Measurements from ENCODE around the gene MAPKAP1. TPM values are rescaled to one million over a fixed set of nuclear protein-coding genes. Genes with fewer than 3 reads are reported as not detected.

MAPKAP1 gene
- polyA plus RNA-seq, 1 donor from 2014 or later, result 57.5 TPM

DNA sequence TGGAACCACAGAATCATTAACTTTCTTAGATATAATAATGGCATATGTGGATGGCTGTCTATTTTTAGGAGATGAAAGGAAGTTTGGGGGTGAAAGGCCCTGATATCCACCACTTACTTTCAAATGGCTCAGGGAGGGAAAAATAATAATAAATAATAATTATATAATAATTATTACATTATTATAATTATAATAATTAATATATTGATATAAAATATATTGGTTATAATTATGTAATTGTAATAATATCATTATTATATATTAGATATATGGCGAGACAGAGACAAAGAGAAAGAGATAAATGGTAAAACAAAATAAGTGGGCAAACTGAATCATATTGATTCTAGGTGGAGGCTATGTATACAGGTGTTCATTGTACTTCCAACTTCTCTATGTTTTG is 308.8 kb downstream of the MAPKAP1 start:
- Histone ChIP-seq H3K36me3 (ENCODE audit: insufficient read depth, low read length) (no peaks in the 10 kb centered on the region), H3K4me3 (ENCODE audit: low read length) (no peak overlapping the region), H3K9ac (ENCODE audit: low read length) (no peak overlapping the region), H3K9me2 (ENCODE audit: insufficient read depth, low read length) (no peaks in the 10 kb centered on the region), H3K27me3 (ENCODE audit: insufficient read depth, low read depth, low read length) (no peaks in the 10 kb centered on the region), H3K9me3 (ENCODE audit: low read length) (no peaks in the 10 kb centered on the region), H3K4me2 (ENCODE audit: low read length) (no peak overlapping the region), H3K27ac (ENCODE audit: low read length) (no peak overlapping the region), H4K20me1 (ENCODE audit: insufficient read depth) (no peaks in the 10 kb centered on the region), H2AFZ (ENCODE audit: low read depth, low read length) (no peak overlapping the region), H3F3A (ENCODE audit: insufficient read depth, low read length, poor library complexity, severe bottlenecking) (no peaks in the 10 kb centered on the region), H3K79me2 (replicated peaks; ENCODE audit: insufficient read depth, low read length) (no peaks in the 10 kb centered on the region)
- TF ChIP-seq, protein P1, sequence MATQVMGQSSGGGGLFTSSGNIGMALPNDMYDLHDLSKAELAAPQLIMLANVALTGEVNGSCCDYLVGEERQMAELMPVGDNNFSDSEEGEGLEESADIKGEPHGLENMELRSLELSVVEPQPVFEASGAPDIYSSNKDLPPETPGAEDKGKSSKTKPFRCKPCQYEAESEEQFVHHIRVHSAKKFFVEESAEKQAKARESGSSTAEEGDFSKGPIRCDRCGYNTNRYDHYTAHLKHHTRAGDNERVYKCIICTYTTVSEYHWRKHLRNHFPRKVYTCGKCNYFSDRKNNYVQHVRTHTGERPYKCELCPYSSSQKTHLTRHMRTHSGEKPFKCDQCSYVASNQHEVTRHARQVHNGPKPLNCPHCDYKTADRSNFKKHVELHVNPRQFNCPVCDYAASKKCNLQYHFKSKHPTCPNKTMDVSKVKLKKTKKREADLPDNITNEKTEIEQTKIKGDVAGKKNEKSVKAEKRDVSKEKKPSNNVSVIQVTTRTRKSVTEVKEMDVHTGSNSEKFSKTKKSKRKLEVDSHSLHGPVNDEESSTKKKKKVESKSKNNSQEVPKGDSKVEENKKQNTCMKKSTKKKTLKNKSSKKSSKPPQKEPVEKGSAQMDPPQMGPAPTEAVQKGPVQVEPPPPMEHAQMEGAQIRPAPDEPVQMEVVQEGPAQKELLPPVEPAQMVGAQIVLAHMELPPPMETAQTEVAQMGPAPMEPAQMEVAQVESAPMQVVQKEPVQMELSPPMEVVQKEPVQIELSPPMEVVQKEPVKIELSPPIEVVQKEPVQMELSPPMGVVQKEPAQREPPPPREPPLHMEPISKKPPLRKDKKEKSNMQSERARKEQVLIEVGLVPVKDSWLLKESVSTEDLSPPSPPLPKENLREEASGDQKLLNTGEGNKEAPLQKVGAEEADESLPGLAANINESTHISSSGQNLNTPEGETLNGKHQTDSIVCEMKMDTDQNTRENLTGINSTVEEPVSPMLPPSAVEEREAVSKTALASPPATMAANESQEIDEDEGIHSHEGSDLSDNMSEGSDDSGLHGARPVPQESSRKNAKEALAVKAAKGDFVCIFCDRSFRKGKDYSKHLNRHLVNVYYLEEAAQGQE (IDR thresholded peaks at IDR 0.05; ENCODE audit: borderline replicate concordance), result no peak
- no peak for TF ChIP-seq RAD21 (conservative IDR thresholded peaks at IDR 0.05)
- no peak for TF ChIP-seq MXI1 (conservative IDR thresholded peaks at IDR 0.05; ENCODE audit: poor library complexity, severe bottlenecking)
- TF ChIP-seq SMC3 (conservative IDR thresholded peaks at IDR 0.05; ENCODE audit: poor library complexity), result no peak
- no peak for TF ChIP-seq EZH2 (IDR thresholded peaks at IDR 0.05; ENCODE audit: borderline replicate concordance, insufficient read depth, low read length, poor library complexity, severe bottlenecking)
- no peak for TF ChIP-seq TAF1 (IDR thresholded peaks at IDR 0.05; ENCODE audit: low read depth)
- no peak for TF ChIP-seq POLR2AphosphoS5 (IDR thresholded peaks at IDR 0.05)
- TF ChIP-seq EP300 (conservative IDR thresholded peaks at IDR 0.05; ENCODE audit: poor library complexity, severe bottlenecking), result no peak
- TF ChIP-seq, protein P2, sequence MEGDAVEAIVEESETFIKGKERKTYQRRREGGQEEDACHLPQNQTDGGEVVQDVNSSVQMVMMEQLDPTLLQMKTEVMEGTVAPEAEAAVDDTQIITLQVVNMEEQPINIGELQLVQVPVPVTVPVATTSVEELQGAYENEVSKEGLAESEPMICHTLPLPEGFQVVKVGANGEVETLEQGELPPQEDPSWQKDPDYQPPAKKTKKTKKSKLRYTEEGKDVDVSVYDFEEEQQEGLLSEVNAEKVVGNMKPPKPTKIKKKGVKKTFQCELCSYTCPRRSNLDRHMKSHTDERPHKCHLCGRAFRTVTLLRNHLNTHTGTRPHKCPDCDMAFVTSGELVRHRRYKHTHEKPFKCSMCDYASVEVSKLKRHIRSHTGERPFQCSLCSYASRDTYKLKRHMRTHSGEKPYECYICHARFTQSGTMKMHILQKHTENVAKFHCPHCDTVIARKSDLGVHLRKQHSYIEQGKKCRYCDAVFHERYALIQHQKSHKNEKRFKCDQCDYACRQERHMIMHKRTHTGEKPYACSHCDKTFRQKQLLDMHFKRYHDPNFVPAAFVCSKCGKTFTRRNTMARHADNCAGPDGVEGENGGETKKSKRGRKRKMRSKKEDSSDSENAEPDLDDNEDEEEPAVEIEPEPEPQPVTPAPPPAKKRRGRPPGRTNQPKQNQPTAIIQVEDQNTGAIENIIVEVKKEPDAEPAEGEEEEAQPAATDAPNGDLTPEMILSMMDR (IDR thresholded peaks at IDR 0.05; ENCODE audit: poor library complexity, severe bottlenecking), result no peak

DNA sequence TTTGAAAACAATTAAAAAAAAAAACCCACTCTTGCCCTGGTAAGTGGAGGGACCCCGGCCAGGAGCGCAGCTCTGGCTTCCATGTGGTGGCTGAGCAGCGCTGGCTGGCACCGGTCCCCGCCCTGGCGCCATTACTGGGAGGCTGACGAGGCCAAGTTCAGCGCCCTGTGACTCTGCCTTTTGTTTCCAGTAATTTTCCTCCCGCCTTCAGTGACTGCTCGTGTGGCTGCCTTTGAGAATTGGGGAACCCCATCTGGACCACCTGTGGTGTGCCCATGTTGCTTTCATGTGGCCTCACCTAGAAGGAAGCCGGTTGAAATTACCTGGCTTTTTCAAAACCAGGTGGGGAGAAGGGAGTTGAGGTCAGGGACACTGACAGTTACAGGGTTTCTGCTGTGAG is 309.3 kb downstream of the MAPKAP1 start:
- Histone ChIP-seq H3K36me3 (ENCODE audit: insufficient read depth, low read length) (no peaks in the 10 kb centered on the region), H3K4me3 (ENCODE audit: low read length) (no peak overlapping the region), H3K9me3 (ENCODE audit: low read length) (no peaks in the 10 kb centered on the region), H3K27ac (ENCODE audit: low read length) (no peak overlapping the region), H3K27me3 (ENCODE audit: insufficient read depth, low read depth, low read length) (no peaks in the 10 kb centered on the region), H3K79me2 (replicated peaks; ENCODE audit: insufficient read depth, low read length) (no peaks in the 10 kb centered on the region), H3K9me2 (ENCODE audit: insufficient read depth, low read length) (no peaks in the 10 kb centered on the region), H2AFZ (ENCODE audit: low read depth, low read length) (no peak overlapping the region), H3F3A (ENCODE audit: insufficient read depth, low read length, poor library complexity, severe bottlenecking) (no peaks in the 10 kb centered on the region), H3K4me2 (ENCODE audit: low read length) (no peak overlapping the region), H3K9ac (ENCODE audit: low read length) (no peak overlapping the region), H4K20me1 (ENCODE audit: insufficient read depth) (no peaks in the 10 kb centered on the region)
- TF ChIP-seq RAD21 (conservative IDR thresholded peaks at IDR 0.05) (no peak), EZH2 (IDR thresholded peaks at IDR 0.05; ENCODE audit: borderline replicate concordance, insufficient read depth, low read length, poor library complexity, severe bottlenecking) (no peak), TAF1 (IDR thresholded peaks at IDR 0.05; ENCODE audit: low read depth) (no peak), MXI1 (conservative IDR thresholded peaks at IDR 0.05; ENCODE audit: poor library complexity, severe bottlenecking) (no peak), POLR2AphosphoS5 (IDR thresholded peaks at IDR 0.05) (no peak), SMC3 (conservative IDR thresholded peaks at IDR 0.05; ENCODE audit: poor library complexity) (no peak), EP300 (conservative IDR thresholded peaks at IDR 0.05; ENCODE audit: poor library complexity, severe bottlenecking) (no peak)
- TF ChIP-seq, protein P1 (IDR thresholded peaks at IDR 0.05; ENCODE audit: borderline replicate concordance), result no peak
- TF ChIP-seq, protein P2 (IDR thresholded peaks at IDR 0.05; ENCODE audit: poor library complexity, severe bottlenecking), result no peak
